Measurements from ENCODE around the gene B3GALT6.
"Not testable (repeated sequence)": the region's sequence is repeated elsewhere in the genome, so short reads cannot be mapped to it uniquely, and the experiment has no call there.

B3GALT6 gene

DNA sequence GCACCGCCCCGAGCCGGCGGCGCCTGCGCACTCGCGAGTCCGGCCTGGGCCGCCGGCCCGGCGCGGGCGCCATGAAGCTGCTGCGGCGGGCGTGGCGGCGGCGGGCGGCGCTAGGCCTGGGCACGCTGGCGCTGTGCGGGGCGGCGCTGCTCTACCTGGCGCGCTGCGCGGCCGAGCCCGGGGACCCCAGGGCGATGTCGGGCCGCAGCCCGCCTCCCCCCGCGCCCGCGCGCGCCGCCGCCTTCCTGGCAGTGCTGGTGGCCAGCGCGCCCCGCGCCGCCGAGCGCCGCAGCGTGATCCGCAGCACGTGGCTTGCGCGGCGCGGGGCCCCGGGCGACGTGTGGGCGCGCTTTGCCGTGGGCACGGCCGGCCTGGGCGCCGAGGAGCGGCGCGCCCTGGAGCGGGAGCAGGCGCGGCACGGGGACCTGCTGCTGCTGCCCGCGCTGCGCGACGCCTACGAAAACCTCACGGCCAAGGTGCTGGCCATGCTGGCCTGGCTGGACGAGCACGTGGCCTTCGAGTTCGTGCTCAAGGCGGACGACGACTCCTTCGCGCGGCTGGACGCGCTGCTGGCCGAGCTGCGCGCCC lies at the start of gene B3GALT6:
TSS of gene B3GALT6 (plus strand) at position 30 of the 588 bp plus-strand sequence. CDS start at position 72, 42 bp downstream.
- peak; percentile 66 for DNase-seq

DNA sequence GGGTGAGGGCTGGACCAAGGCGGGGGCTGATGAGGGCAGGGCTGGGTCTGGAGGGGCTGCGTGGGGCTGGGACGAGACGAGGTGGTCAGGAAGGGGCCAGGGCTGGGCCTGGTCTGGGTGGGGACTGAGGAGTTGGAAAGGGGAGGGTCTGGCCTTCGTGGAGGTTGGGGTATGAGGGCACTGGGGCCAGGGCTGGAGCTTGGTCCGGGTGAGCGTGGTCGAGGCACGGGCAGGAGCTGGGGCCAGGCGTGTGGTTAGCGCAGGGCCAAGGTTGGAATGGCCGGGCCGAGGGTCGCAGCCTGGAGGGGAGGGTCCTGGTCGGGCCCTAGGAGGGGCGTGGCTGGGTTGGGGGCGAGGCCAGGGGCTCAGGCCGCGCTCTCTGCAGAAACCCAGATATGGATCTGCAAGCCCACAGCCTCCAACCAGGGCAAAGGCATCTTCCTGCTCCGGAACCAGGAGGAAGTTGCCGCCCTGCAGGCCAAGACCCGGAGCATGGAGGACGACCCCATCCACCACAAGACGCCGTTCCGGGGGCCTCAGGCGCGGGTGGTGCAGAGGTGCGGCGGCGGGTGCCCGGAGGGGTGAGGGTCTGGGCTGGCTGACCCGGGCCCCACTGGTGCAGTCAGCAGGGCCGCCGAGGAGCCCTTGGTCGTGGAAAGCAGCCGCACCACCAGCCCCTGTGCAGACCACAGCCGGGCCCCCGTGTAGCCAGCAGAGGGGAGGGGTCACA lies 49.4 kb upstream of the B3GALT6 start:
- DNase-seq = no peak

DNA sequence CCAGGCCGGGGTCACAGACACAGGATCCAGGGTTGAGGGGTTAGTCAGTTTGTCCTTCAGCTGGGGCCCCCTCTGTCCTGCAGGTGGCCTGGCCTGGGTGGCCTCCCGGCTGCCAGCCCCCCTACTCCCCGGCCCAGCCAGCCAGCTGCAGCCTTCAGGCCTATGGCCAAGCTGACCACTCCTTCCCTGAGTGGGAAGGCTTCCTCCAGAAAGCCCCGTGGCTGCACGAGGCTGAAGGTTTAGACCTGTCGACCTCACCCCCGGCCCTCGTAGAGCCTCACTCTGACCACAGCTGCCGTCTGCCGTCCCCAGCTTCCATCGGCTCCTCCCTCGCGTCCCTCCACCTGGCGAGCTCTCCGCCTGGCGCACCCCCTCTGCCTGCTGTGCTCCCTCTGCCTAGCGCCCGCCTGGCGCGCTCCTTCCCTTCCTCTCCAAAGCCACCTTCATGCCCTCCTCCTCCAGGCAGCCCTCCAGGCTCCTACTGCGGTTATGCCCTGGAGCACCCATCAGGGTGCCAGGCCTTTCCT lies 48.8 kb upstream of the B3GALT6 start:
- no peak for DNase-seq

DNA sequence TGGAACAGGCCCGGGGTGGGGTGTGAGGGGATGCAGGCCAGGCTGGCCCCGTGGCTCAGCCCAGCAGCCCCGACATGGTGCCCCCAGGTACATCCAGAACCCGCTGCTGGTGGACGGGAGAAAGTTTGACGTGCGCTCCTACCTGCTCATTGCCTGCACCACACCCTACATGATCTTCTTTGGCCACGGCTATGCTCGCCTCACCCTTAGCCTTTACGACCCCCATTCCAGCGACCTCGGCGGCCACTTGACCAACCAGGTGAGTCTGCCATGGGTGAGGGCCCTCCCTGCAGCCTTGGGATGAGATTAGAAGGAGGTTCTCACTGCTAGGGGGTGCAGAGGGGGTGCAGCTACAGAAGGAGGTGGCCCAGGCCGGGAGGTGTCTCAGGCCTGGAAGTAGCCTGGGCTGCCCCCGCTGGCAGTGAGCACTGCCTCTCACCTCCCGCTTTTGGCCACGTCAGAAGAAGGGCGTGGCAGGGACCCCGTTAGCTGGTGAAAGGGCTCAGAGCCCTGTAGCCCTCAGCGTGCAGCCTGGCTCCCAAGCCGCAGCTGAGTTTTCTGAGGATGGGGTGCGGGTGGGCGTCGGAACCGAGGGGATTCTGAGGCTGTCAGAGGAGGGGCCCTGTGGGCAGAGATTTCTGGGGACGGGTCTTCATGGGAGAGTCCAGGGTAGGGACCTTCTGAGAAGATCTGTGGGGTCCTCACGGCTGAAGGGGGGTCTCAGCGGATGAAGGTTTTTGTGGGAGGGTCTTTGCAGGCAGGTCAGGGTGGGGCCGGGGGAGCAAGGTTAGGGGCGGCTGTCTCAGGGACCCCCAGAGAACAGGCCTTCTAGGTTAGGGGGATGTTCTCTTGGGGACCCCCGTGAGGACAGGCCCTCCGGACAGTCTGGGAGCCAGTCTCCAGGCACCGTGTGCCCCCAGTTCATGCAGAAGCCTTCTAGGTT lies 47.9 kb upstream of the B3GALT6 start:
- DNase-seq = no peak

DNA sequence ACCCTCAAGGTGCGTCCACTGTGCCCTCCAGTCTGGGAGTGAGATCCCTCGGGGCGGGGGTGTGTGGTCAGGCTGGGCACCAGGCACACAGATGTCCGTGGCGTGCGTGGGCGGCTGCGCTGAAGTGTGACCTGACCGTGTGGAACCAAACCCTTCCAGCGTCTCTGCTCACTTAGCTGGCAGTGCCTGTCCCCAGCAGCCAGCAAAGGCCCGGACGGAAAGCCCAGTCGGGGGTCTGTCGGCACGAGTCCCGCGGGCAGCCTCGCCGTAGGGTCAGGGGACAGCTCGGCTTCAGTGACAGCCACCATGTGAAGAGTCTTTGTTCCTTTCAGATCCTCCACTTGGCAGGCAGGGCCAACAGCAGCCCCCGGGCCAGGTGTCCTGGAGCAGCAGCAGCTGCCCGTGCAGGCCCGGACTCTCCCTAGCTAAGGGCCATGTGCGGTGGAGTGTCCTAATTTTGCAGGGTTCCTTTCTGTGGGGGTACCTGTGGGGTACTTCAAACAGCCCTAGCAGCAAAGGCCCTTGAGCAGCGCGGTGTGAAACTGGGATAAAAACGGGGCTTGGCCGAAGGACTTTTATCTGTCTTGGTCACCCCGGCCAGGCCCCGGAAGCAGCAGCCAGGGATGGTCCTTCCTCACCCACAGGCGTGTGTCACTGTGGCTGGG lies 46.8 kb upstream of the B3GALT6 start:
- DNase-seq = no peak

DNA sequence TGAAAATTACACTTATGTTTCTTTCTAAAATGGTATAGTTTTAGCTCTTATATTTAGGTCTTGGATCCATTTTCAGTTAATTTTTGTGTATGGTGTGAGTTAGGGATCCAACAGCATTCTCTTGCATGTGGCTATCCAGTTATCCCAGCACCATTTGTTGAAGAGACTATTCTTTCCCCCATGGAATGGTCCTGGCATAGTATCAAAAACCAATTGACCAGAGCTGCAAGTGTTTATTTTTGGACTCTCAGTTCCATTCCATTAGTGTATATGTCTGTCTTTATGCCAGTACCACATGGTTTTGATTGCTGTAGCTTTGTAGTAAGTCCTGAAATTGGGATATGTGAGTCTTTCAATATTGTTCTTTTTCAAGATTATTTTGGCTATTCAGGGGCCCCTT lies 44.1 kb upstream of the B3GALT6 start:
- DNase-seq = no peak

DNA sequence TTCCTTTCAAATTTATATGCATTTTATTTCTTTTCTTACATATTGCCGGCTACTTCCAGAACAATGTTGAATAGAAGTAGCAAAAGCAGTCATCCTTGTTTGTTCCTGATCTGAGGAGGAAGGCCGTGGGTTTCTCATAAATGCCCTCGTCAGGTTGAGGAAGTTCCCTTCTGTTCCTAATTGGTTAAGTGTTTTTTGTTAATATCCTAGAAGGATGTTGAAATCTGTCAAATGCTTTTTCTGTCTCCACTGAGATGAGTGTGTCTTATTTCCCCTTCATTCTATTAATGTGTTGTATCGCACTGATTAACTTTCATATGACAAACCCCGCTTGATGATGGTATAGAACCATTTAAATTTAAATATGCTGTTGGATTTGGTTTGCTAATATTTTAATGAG lies 42.9 kb upstream of the B3GALT6 start:
- no peak for DNase-seq

DNA sequence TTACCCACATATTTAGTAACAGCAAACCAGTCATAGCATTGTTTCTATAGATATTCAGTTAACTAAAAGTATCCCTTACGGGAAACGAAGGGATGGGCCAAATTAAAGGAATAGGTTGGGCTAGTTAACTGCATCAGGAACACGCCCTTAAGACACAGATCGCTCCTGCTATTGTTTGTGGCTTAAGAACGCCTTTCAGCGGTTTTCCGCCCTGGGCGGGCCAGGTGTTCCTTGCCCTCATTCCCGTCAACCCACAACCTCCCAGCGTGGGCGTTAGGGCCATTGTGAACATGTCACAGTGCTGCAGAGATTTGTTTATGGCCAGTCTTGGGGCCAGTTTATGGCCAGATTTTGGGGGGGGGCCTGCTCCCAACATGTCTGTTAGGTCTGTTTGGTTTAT lies 40.3 kb upstream of the B3GALT6 start:
- DNase-seq = no peak

DNA sequence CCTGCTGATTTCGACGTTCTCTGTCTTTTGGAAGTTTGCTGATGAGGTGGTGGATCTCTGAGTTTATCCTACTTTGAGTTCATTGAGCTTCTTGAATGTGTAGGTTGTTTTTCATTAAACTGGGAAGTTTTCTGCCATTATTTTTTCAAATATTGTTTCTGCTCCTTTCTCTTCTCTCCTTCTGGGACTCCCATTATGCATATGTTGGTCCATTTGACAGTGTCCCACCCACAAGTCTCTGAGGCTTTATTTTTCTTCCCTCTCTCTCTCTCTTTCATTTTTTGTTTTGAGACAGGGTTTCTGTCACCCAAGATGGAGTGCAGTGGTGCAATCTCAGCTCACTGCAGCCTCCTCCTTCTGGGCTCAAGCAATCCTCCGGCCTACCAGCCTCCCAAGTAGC lies 37.3 kb upstream of the B3GALT6 start:
- DNase-seq = no peak

DNA sequence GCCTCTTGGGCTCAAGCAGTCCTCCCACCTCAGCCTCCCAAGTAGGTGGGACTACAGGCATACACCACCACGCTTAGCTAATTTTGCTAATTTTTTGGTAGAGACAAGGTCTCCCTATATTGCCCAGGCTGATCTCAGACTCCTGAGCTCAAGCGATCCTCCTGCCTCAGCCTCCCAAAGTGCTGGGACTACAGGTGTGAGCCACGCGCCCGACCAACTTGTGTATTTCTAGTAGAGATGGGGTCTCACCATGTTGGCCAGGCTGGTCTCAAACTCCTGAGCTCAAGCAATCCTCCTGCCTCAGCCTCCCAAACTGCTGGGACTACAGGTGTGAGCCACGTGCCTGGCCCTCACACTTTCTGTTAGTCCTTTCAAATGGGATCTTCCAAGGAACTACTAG lies 36.3 kb upstream of the B3GALT6 start:
- DNase-seq = not testable (repeated sequence)

DNA sequence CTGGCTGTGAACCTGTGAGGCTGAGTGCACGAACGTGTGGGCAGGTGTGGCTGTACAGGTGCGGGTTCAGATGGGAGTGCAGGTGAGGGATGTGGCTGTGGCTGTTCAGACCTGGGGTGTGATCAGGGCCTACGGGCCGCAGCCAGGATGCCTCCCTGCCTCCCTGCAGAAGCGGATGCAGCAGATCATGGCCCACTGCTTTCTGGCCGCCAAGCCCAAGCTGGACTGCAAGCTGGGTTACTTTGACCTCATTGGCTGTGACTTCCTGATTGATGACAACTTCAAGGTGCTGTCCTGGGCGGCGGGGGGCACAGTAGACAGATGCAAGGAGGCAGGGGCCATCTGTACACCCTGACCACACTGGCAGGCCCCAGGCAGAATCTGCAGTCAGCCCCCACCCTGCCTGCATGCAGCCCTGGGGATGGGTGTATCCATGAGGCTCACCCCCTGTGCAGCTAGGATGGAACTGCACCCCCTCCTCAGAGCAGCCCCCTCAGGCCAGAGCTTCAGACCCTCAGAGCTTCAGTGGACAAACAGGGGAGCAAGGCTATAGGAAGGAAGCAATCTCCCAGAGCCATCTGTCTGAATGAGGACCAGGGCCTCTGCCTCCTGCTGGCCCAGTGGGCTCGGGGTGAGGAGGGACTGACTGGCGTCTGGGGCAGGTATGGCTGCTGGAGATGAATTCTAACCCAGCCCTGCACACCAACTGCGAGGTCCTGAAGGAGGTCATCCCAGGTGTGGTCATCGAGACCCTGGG lies 35.4 kb upstream of the B3GALT6 start:
- DNase-seq = no peak

DNA sequence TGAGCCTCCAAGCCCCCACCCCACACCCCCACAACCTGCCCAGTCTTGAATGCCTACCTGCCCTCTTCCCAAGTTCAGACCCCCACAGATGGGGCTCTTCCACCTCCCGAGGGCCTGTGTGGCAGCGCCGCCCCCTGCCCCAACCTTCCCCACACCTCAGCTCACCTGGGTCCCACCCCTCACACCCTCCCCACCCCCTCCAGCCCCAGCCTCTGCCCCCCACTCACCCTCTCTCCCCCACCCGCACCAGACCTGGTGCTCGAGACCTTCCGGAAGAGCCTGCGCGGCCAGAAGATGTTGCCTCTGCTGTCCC lies 34.9 kb upstream of the B3GALT6 start:
- DNase-seq = no peak

DNA sequence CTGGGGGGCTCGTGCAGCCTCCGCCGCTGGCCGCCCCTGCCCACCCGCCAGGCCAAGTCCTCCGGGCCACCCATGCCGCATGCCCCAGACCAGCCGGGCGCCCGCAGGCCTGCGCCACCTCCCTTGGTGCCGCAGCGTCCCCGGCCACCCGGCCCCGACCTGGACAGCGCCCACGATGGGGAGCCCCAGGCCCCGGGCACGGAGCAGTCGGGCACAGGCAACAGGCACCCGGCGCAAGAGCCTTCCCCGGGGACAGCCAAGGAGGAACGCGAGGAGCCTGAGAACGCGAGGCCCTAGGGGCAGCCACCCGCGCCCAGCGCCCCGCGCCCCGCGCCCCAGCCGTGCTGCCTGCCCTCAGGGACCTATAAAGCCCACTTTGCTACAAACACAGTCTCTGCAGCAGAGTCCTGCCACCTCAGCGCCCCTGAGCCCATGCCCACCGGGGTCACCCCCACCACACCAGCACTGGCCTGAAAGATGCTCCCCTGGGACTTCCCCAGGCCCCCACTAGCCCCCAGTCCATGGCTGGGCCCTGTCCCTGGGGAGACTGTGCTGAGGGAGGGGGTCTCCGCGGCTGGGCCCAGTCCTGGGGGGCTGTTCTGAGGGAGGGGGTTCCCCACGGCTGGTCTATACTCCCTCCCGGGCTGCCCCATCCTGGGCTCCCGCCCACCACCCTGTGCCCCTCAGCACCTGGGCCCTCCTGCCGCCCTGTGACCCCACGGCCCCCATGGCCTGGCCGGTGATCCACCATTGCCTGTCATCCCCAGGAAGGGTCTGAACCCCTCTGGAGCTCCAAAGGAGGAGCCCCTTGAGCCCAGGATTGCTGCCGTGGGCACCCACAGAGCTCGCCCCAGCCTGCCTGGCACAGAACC lies 34.2 kb upstream of the B3GALT6 start:
- no peak for DNase-seq

DNA sequence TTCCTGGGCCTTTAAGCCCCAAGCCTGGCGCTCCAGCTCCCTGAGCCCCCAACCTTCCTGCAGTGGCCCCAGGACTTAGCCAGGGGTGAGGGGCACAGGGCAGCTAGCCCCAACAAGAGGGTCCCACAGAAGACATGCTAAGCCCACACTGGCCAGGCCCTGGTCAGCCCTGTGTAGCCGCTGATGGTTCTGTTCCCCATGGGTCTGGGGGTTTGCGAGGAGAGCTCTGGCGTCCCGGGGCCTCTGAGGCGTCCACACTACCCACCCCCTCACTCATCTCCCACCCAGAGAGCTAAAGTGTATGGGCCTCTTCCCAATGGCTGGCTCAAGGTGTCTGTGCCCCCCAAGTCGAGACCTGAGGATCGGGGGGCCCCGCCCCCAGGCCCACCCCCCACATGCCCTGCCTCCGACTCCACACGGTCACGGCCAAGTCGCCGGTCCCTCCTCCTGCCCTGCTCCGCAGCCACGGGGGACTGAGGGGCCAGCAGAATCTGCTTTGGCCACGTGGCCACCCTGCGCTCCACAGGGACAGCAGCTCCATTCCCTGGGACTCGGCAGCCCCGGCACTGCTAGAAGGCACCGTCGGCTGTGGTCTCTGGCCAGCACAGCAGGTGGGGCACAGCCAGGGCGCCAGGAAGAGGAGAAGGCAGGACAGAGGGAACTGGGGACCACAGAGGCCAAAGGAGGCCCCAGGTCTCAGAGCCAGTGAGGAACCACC lies 33.5 kb upstream of the B3GALT6 start:
- DNase-seq = no peak

DNA sequence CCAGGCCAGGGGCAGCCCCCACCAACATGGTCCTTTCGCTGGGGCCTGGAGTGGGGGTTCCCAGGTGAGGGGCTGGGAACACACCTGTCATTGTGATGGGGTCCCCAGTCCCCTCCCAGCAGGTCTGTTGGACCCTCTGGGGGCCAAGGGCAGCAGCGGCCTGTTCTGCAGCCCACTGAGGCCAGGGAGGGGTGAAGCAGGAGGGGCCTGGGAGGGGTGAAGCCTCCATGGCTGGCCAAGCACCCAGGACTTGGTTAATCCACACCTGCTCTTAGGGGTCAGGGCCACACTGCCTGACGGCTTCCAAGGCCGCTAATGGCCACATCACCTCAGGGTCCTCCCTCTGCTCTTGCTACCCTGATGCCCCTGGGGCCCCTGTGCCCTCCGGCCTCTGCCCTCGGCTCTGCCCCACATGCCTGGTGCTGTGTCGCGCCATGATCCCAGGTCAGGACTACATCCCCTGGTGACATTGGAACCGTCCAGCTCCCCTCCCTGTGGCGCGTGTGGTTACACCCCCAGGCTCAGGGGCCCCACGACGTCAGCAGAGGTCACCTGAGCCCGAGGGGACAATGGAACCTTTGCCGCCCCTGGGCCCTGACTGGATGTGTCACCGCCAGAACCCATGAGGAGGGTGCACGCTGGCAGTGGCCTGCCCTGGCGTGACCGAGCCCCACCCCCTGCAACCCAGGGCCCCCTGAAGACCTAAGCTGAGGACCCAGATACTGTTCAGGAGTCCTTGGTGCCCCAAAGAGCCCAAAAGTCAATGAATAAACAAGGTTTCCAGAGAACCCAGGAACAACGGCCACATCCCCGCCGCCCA lies 32.7 kb upstream of the B3GALT6 start:
- DNase-seq = no peak

DNA sequence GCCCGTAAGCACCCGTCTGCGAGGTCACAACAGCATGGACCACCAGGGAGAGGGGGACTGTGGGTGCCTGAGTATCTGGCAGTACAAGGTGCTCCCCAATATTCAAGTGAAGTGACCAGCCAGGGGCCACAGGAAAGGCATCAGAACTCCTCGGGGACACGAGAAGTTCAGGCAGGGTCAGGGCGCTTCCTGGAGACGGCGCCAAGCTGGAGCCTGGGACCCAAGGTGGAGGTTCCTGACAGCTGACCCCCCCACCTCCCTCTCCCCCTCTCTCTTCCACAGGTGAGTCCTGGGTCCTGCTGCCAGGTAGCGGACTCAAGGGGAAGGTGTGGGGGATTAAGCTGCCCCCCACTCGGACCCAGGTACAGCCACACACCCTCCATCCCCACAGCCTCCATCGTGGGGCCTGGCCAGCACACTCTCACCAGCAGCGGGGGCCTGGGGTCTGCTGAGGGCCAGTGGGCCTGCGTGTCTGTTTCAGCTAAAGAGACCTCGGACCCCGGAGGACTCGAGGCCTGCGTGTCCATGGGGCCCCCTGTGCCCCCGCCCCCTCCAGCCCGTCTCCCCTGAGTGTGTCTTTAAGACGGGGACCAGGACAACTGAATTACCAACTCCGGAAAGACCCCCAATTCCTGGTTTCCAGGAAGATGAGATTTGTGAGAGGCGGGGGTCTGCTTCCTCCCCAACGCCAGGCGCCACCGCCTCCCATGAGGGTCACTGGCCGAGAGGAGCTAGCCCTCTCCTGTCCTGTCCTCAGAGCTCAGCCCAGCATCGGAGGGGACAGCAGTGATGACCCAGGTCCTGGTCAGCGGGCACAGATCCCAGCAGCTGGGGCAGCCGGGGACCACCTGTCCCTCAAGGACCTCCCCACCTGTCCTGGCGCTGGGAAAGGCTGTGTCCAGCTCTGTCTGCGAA lies 31.8 kb upstream of the B3GALT6 start:
- DNase-seq = no peak

DNA sequence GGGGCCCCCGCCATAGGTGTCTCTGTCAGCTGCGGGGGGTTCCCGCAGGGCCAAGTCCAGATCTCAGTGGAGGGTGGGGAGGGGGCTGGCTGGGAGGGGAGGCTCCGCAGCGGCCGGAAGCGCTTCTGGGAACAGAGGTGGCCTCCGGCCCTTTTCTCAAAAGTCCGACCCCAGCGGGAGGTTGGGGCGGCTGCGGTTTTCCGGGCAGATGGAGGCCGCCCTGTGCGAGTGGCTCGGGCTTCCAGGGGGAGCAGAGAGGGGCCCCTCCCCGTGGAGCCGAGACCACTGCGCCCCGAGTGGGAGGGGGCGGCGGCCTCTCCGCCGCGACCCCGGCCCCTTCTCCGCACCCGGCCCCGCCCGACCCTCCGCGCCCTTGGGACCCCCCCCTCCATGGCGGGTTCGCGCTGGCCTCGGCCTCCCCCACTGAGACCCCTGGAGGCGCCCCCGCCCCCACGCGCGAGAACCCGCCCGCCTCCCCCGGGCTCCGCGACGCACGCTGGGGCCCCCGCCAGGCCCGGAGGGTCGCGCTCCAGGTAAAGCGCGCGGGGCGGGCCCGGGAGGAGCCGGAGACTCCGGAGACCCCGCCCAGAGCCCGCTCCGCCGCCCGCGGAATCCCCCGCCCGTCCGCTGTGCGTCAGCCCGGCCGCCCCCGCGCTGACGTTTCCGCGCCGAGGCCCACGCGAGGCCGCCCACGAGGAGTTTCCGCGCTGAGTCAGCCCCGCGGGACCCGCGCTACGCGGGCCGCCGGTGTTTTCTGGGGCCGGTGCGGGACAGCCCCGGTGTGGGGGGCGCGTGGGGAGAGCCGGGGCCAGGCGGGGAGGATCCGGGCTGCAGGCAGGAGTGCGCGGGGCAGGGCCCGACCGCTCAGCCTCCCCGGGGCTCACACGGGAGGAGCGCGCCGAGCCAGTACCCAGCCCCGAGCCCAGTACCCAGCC lies 30.9 kb upstream of the B3GALT6 start:
- DNase-seq = peak; percentile 27

Data from COR-L47 (cell line).